ENCODE results near the gene ACOXL. TPM values are rescaled to one million over a fixed set of nuclear protein-coding genes. Genes with fewer than 3 reads are reported as not detected.

Gene ACOXL
- total and polyA plus RNA-seq, 9 of the 15 experiments (the other 6 are each of a cell fraction or from before 2014, with no cell fraction given), result 0.31 to 0.56 TPM; not detected in 7

DNA sequence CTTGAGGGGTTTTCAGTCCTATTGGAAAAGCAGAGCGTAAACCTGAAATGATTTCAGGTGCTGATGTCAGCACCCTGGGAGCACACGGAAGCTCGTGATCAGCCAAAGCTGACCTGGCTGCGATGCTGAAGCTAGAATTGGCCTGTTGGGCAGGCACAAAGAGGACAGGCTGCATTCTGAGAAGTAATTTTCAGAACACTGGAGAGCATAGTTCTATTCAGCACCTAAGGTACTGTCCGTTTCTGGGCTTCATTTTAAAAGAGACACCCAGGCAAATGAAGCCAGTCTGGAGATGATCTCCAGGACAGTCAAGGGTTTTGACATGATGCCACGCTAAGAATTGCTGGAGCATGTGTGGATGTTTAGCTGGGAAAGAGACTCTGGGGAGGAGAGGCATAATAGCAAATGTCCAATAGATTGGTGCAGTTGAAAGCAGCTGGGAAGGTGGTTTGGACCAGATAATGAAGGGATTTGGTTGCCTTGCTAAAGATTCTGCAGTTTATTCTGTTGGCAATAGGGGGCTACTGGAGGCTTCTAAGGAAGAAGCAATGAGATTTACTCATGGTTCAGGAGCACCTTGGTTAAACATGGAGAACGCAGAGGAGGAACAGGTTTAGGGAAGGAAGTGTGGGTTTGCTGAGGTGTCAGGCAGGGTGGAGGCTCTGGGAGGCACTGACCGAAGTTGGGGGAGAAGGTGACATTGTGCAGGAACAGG lies 86.6 kb downstream of the ACOXL start:
- DNase-seq (ENCODE audit: extremely low read depth in 1 of 4, low spot score in 3 of 4), result no peak
- H3K9me3 ChIP-seq (replicated peaks; ENCODE audit: control insufficient read depth, insufficient read depth, low read depth, low read length), result no peaks in the 10 kb centered on the region
- no peaks in the 10 kb centered on the region for H3K36me3 ChIP-seq (ENCODE audit: control insufficient read depth, insufficient read depth, low read length)
- in situ Hi-C loops (cut with MboI) (loop anchor here (25.0 kb wide), 1 partner anchor 893 kb away; no protein-coding TSS in a partner anchor), intact Hi-C loops (cut with micrococcal nuclease) (loop anchor here (10.0 kb wide), 2 partner anchors 296 to 876 kb away; no protein-coding TSS in a partner anchor)
- ATAC-seq, result no peak
- H3K27ac ChIP-seq (ENCODE audit: extremely low read depth, low read depth, low read length), result no peak overlapping the region
- TF ChIP-seq HNRNPK (IDR thresholded peaks at IDR 0.05; ENCODE audit: low read depth, low read length, poor library complexity, severe bottlenecking), result no peak
- TF ChIP-seq GABPB1 (CRISPR knock-in tag; IDR thresholded peaks at IDR 0.05), result no peak
- no peak for TF ChIP-seq SIN3B (IDR thresholded peaks at IDR 0.05; ENCODE audit: low read depth)
- peak; percentile 13 to 22 (median 18); a peak in 3 of 6 replicates for TF ChIP-seq CTCF (IDR thresholded peaks at IDR 0.05 in 2 of 3, conservative IDR thresholded peaks at IDR 0.05 in 1 of 3; ENCODE audit: insufficient read depth in 2 of 3, low read depth in 1 of 3, low read length in 3 of 3)
- no peak for TF ChIP-seq TEAD4 (IDR thresholded peaks at IDR 0.05; ENCODE audit: low read length)
- no peak for TF ChIP-seq TEAD4 (CRISPR knock-in tag; IDR thresholded peaks at IDR 0.05; ENCODE audit: borderline replicate concordance)
- WGBS (ENCODE audit: insufficient coverage, low coverage, missing lambda C conversion rate), result 6% methylated on average over 5 of the region's 8 CpGs
- POLR2A ChIA-PET, result interaction anchor here (0.6 kb wide), 1 partner anchor 14 kb away, joined by 4 read pairs; no protein-coding TSS in a partner anchor
- H3K9ac ChIP-seq (ENCODE audit: insufficient read depth in 1 of 2, low read depth in 2 of 2, low read length in 2 of 2), result no peak overlapping the region
- no peak overlapping the region for H3K4me2 ChIP-seq (ENCODE audit: insufficient read depth, low read length)
- no peaks in the 10 kb centered on the region for H3K9me1 ChIP-seq (ENCODE audit: control insufficient read depth, insufficient read depth, low read length)
- no TSS peak for BruUV-seq (replicated peaks)
- CTCF ChIA-PET (ENCODE audit: low intra/inter-chr PET ratio), result no interaction called here
- no peak for FAIRE-seq
- no peak overlapping the region for H2AFZ ChIP-seq (ENCODE audit: low read depth, low read length)
- H3K79me2 ChIP-seq (ENCODE audit: control insufficient read depth, insufficient read depth, low read length), result no peaks in the 10 kb centered on the region
- H3K4me1 ChIP-seq (replicated peaks in 1 of 2; ENCODE audit: control insufficient read depth in 2 of 2, insufficient read depth in 2 of 2, low read length in 2 of 2), result no peaks in the 10 kb centered on the region
- peaks cover 6 to 24% of the 10 kb centered on the region in 2 experiments; a peak in 3 of 5 replicates for H3K27me3 ChIP-seq (ENCODE audit: control insufficient read depth in 2 of 2, insufficient read depth in 2 of 2, low read length in 2 of 2)
- no peaks in the 10 kb centered on the region; the same call in 1 of the 2 replicates for H4K20me1 ChIP-seq (replicated peaks; ENCODE audit: control insufficient read depth, insufficient read depth, low read length)
- no peak overlapping the region for H3K4me3 ChIP-seq

All from K562 (cell line).